Panc1 (cell line): ENCODE data around the gene TBC1D22A.

Experiments
- CTCF ChIP-seq: fragments of 450-650 bp; IDR thresholded peaks from 2 replicates; pipeline ENCODE4 v1.5.1; 2017; ENCODE audit warnings: mild to moderate bottlenecking
- POLR2AphosphoS5 ChIP-seq: IDR thresholded peaks from 2 replicates; pipeline ENCODE4 v1.6.1; 2012; ENCODE audit warnings: mild to moderate bottlenecking, low read depth, low read length, moderate library complexity

DNA sequence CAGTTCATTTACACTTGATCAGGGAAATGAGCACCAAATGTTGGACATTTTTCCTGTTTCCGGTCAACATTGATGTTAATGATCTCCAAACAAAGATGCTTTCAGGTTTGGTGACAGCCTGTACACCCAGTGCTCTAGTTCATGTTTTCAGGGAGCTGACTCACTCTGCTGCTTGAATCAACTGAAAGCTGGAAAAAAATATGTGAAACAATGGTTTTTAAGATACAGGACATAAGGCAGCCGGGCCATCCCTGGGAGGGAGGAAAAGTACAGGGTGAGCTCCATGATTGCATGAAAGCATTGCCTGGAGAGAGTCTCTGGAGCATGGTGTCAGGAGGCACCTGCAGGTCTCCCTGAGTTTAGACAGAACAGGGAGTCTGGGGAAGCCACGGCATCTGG, 259.6 kb downstream of the TBC1D22A start:
- TF ChIP-seq CTCF: no peak
- no peak for TF ChIP-seq POLR2AphosphoS5
